ENCODE measurements around the gene POTEI. TPM values are rescaled to one million over a fixed set of nuclear protein-coding genes. Genes with fewer than 3 reads are reported as not detected.
"Not testable (repeated sequence)": the region's sequence is repeated elsewhere in the genome, so short reads cannot be mapped to it uniquely, and the experiment has no call there.

Gene POTEI
- total RNA-seq, 4 donors from 2014 or later: 0.26 to 0.35 TPM; not detected in 2

DNA sequence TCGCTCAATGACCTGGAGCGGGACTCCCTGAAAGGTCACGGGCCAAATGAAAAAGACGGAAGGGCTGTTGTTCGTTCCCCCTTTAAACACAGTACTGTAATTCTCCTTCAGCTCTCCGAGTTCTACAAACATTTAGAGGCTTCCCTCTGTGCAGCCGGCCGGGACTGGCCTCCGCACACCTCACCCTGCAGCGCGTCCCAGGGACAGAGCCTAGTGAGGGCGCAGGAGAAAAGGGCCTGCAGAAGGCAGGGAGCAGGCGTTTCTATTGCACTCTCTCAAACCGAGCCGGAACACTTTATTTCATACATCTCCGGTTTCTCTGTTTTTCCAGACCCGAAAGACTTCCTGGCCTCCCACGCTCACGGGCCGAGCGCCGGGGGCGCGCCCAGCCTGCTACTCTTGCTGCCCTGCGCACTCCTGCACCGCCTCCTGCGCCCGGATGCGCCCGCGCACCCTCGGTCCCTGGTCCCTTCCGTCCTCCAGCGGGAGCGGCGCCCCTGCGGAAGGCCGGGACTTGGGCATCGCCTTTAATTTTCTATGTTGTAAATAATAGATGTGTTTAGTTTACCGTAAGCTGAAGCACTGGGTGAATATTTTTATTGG lies 18.3 kb upstream of the POTEI start:
- H3K9me3 ChIP-seq; H3K4me3 ChIP-seq; H3K27me3 ChIP-seq; intact Hi-C loops (cut with DNase I; ENCODE audit: low total_unique reads); H3K27ac ChIP-seq; H3K36me3 ChIP-seq; DNase-seq; H3K4me1 ChIP-seq: not testable (repeated sequence)

DNA sequence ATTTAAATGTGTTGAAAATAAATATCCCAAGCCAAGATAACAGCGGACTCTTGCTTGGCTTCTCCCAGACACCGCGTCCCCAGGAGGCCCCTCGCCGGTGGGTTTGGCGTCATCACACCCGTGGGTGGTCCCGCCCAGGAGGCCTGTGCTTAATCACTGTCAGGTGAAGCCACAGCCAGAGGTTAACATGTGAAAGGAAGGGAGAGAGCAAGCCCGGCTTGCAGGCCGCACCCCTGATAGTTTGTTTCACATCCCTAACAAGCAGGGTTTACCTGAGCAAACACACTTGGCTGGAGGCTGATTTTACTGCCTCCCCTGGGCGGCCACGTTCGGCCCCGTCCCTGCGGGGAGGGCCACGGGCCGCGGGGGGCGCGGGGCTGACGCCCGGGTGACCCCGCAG lies 13.3 kb upstream of the POTEI start:
- intact Hi-C loops (cut with DNase I; ENCODE audit: low total_unique reads); H3K9me3 ChIP-seq; H3K4me1 ChIP-seq; H3K27ac ChIP-seq; H3K4me3 ChIP-seq; DNase-seq; H3K36me3 ChIP-seq; H3K27me3 ChIP-seq: not testable (repeated sequence)

DNA sequence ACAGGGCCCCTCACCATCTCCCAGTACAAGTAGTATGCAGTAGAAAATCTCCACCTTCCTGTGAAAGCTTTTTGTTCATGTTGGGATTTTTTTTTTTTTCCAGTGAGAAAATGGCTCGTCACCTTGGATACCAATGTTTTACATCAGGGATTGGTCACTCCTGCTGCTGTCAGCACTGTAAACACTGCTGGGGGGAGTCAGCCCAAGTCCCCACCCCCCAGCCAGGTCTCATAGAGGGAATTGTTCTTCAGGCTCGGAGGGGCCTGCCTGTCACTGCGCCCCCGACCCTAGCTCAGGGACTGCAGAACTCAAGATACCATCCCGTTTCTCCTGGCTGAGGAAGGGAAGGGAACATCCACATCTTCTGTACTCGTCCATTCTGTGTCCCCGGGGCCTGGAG lies 11.9 kb upstream of the POTEI start, which contains the start of gene CFC1B:
TSS of gene CFC1B (plus strand) at position 231 of the 400 bp plus-strand sequence. CDS start 263 bp downstream, outside the sequence.
- H3K4me1 ChIP-seq; H3K27me3 ChIP-seq; H3K27ac ChIP-seq; intact Hi-C loops (cut with DNase I; ENCODE audit: low total_unique reads); H3K9me3 ChIP-seq; H3K36me3 ChIP-seq; H3K4me3 ChIP-seq; DNase-seq: not testable (repeated sequence)

DNA sequence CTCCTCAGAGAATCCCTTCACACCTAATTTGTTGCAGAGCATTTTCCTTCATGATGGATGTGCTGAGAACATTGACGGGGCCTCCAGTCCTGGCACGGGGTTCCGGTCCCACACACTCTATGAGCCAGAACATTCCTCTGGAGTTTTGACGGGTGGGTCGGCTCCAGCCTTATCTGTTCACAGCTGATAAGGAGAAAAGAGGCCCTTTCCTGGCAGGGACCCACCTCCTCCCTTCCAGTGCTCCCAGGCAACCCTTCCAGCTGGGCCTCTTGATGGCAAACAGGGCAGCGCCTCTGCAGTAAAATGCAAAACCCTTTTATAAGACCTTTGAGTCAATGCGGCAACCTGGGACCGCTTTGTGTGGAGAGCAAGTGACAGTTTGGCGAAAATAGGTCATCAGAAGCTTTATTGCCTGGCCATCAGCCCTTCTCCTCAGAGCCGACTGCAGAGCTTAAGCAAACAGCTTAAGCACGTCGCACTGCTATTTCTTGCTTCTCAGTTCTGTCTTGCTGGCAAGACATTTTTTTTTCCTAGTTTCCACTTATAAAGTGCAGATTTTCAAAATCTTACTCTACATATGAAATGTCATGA lies 9.5 kb upstream of the POTEI start:
- H3K9me3 ChIP-seq; H3K4me3 ChIP-seq; H3K27me3 ChIP-seq; H3K4me1 ChIP-seq; H3K27ac ChIP-seq; intact Hi-C loops (cut with DNase I; ENCODE audit: low total_unique reads); H3K36me3 ChIP-seq; DNase-seq: not testable (repeated sequence)

DNA sequence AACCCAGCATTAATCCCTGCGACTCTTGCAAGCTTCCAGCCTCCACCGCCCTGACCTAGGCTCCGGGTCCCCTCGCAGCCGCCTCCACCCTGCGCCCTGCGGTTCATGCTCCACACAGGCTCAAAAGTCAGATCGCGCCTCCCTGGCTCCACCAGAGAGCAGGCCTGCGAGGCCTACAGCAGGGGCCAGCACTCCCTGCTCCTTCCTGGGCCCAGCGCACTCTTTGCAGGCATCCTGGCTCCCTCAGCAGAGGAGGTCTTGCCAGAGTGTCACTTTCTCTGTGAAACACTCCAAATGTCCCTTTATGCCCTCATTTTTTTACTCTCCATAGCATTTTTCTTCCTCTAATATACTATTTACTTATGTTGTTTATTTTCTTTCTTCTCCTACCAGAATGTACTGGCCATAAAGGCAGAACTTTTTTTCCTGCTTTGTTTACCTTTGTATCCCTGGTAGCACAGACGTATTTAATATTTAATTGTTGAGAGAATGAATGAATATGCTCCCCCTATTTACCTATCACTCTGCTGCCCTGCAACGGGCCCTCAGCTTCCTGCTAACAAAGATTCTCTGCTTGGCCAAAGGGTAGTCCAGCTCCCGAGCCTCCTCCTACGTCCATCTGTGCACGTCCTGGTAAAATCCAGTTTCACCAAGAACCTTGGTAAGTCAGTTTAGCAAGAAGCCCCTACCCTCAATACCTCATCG lies 2.8 kb upstream of the POTEI start:
- intact Hi-C loops (cut with DNase I; ENCODE audit: low total_unique reads); H3K4me3 ChIP-seq; H3K27me3 ChIP-seq; H3K9me3 ChIP-seq; H3K27ac ChIP-seq; H3K4me1 ChIP-seq; DNase-seq; H3K36me3 ChIP-seq: not testable (repeated sequence)

DNA sequence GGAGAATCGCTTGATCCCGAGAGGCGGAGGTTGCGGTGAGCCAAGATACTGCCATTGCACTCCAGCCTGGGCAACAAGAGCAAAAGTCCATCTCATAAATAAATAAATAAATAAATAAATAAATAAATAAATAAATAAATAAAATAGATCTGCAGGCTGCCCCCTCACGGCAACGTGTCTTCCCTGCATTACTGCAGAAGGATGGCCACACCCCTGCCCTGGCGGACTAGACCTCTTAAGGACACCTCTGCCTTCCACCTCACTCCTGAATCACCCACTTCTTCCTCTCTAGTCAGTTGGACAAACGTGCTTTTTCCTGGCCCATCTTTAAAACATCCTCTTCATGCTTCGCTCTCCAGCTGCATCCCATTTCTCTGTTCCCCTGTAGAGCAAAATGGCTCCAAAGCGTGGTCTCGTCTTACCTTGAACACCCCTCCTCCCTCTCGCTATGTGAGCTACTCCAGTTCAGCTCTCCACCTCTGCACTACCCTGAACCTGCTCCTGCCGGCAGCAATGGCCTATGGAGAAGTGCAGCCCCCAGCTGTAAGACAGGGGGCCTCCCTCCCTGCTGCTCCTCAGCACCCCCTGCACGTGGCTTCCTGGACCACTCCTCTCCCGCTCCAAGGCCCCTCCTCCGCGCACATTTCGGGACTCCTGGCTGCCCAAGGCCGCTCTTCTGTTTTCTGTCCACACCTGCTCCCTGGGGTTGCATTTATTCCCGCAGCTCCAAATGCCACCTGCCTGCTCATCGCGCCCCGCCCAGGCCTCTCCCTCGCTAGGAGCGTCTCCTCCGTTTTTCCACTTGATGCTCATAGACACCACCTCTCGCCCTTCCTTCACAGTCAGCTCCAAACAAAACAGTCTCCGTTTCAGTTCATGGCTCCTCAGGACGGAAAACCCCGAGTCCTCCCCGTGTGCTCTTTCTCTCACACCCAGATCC lies 1.9 kb upstream of the POTEI start:
- H3K27ac ChIP-seq; DNase-seq; intact Hi-C loops (cut with DNase I; ENCODE audit: low total_unique reads); H3K4me1 ChIP-seq; H3K27me3 ChIP-seq; H3K9me3 ChIP-seq; H3K4me3 ChIP-seq; H3K36me3 ChIP-seq: not testable (repeated sequence)

DNA sequence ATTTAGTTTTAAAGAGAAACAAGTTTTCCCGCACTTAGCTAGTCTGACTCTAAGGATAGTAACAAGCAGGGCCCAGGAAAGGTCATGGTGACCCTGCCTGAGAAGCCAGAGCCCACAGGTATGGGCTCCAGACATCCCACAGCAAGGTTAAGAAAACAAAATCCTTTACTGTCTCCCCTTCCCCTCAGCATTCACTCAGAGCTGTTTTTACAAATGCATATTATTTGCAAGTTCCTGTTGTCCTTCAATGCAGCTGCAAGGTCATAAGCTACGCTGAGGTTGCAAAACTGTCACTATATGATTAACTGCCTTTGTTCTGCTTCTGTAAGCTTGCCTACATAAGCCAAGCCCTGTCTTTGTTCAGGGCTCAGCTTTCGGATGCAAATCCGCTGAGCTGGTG lies 18.1 kb downstream of the POTEI start:
- H3K4me3 ChIP-seq; H3K4me1 ChIP-seq; H3K27me3 ChIP-seq; H3K27ac ChIP-seq; intact Hi-C loops (cut with DNase I; ENCODE audit: low total_unique reads); H3K36me3 ChIP-seq; DNase-seq; H3K9me3 ChIP-seq: not testable (repeated sequence)

DNA sequence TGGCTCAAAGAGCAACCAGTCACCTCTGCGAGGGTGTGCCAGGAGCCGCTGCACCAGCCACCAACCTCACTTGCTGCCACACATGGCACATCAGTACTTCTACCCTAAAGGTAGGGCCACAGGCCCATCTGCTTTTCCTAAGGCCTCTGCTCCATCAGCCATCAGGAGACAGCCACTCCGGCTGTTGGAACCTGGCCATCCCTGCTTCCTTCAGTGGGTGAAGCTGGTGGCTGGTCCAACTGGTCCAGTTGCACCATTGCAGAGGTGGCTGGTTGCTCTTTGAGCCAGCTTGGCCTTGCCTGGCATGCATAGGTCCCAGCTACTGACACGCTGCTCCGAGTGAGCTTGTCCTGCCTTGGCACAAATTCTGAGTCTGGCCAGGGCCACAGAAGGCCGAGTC lies 53.7 kb downstream of the POTEI start:
- intact Hi-C loops (cut with DNase I; ENCODE audit: low total_unique reads); H3K36me3 ChIP-seq; H3K27ac ChIP-seq; H3K9me3 ChIP-seq; H3K4me1 ChIP-seq; H3K4me3 ChIP-seq; DNase-seq; H3K27me3 ChIP-seq: not testable (repeated sequence)

DNA sequence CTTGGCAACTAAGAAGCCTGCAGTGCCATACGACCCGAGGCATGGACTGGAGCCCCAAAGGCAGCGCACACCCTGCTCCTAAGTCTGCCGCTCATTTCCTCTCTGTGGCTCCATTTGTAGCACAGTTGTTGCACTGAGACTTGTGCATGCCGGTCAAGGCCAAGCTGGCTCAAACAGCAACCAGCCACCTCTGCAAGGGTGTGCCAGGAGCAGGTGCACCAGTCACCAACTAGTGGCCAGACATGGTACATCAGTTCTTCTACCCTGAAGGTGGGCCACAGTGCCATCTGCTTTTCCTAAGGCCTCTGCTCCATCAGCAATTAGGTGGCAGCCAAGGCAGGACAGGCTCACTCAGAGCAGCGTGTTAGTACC lies 54.4 kb downstream of the POTEI start:
- H3K27ac ChIP-seq; H3K4me3 ChIP-seq; DNase-seq; H3K4me1 ChIP-seq; H3K27me3 ChIP-seq; H3K36me3 ChIP-seq; H3K9me3 ChIP-seq; intact Hi-C loops (cut with DNase I; ENCODE audit: low total_unique reads): not testable (repeated sequence)

DNA sequence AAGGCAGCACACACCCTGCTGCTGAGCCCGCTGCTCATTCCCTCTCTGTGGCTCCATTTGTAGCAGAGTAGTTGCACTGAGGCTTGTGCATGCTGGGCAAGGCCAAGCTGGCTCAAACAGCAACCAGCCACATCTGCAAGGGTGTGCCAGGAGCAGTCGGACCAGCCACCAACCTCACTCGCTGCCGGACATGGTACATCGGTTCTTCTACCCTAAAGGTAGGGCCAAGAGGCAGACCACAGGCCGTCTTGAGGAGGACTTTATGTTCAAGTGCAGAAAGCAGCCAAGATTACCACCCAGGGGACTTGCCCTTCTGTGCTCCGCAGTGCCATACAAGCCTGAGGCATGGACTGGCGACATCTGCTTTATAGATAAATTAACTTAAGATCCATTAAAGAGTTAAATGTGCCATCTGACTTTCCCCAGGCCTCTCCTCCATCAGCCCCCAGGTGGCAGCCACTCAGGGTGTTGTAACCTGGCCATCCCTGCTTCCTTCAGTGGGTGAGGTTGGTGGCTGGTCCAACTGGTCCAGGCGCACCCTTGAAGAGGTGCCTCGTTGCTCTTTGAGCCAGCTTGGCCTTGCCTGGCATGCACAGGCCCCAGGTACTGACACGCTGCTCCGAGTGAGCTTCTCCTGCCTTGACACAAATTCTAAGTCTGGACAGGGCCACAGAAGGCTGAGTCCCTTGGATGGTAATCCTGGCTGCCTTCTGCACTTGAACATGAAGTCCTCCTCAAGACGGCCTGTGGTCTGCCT lies 55.0 kb downstream of the POTEI start:
- DNase-seq, H3K9me3 ChIP-seq: not testable (repeated sequence)

DNA sequence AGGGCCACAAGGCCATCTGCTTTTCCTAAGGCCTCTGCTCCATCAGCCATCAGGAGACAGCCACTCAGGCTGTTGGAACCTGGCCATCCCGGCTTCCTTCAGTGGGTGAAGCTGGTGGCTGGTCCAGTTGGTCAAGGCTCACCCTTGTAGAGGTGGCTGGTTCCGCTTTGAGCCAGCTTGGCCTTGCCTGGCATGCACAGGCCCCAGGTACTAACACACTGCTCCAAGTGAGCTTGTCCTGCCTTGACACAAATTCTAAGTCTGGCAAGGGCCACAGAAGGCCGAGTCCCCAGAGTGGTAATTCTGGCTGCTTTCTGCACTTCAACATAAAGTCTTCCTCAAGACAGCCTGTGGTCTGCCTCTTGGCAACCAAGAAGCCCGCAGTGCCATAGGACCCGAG lies 56.2 kb downstream of the POTEI start:
- H3K27me3 ChIP-seq; H3K4me3 ChIP-seq; H3K36me3 ChIP-seq; H3K9me3 ChIP-seq; H3K27ac ChIP-seq; intact Hi-C loops (cut with DNase I; ENCODE audit: low total_unique reads); H3K4me1 ChIP-seq; DNase-seq: not testable (repeated sequence)

More for the DNA sequence above, 55.0 kb downstream of the POTEI start:
- H3K27ac ChIP-seq; H3K27me3 ChIP-seq; H3K4me1 ChIP-seq; H3K4me3 ChIP-seq; H3K36me3 ChIP-seq; intact Hi-C loops (cut with DNase I; ENCODE audit: low total_unique reads): not testable (repeated sequence)

DNA sequence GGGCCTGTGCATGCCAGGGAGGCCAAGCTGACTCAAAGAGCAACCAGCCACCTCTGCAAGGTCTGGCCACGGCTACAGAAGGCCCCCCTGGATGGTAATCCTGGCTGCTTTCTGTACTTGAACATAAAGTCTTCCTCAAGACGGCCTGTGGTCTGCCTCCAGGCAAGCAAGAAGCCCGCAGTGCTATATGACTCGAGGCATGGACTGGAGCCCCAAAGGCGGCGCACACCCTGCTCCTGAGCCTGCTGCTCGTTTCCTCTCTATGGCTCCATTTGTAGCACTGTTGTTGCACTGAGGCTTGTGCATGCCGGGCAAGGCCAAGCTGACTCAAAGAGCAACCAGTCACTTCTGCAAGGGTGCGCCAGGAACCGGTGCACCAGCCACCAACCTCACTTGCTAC lies 57.3 kb downstream of the POTEI start:
- H3K9me3 ChIP-seq; H3K36me3 ChIP-seq; H3K27ac ChIP-seq; H3K27me3 ChIP-seq; H3K4me3 ChIP-seq; intact Hi-C loops (cut with DNase I; ENCODE audit: low total_unique reads); H3K4me1 ChIP-seq; DNase-seq: not testable (repeated sequence)

Data from uterus (tissue), 4 donors.